Activated naive CD4-positive, alpha-beta T cell treated with Interleukin-2 at 50 U/mL for 16 hours (primary cell): ENCODE measurements around the gene TOM1L2.

Experiments
- DNase-seq: peaks from one replicate; pipeline ENCODE4 v3.0.0-alpha.2; 2020

The TOM1L2 gene

GRCh38 chr17:17868641-17869522 lies 103.3 kb downstream of the TOM1L2 start:
- no peak for DNase-seq

- no peak for DNase-seq
Measured at GRCh38 chr17:17866897-17867296, 105.3 kb downstream of the TOM1L2 start.

- no peak for DNase-seq
Measured at GRCh38 chr17:17866425-17866824, 105.8 kb downstream of the TOM1L2 start.

DNA sequence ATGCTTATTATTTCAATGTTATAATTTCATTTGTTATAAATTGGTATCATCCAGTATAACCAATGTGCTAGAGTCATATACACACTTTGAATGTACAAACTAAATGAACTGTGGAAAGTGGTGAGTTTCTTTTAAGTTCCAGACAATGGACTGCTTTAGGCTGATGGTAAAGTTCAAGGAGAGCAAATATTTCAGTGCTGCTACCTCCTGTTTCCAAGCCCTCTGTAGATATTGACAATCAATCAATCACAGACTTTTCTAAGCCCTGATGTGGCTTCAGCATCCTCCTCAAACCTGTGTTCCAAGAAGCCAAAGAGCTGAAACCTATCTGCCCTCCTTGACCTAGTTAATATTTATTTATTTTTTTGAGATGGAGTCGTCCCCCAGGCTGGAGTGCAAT lies 107.2 kb downstream of the TOM1L2 start:
- DNase-seq, result no peak

GRCh38 chr17:17860766-17861107 lies 111.5 kb downstream of the TOM1L2 start:
- no peak for DNase-seq

DNA sequence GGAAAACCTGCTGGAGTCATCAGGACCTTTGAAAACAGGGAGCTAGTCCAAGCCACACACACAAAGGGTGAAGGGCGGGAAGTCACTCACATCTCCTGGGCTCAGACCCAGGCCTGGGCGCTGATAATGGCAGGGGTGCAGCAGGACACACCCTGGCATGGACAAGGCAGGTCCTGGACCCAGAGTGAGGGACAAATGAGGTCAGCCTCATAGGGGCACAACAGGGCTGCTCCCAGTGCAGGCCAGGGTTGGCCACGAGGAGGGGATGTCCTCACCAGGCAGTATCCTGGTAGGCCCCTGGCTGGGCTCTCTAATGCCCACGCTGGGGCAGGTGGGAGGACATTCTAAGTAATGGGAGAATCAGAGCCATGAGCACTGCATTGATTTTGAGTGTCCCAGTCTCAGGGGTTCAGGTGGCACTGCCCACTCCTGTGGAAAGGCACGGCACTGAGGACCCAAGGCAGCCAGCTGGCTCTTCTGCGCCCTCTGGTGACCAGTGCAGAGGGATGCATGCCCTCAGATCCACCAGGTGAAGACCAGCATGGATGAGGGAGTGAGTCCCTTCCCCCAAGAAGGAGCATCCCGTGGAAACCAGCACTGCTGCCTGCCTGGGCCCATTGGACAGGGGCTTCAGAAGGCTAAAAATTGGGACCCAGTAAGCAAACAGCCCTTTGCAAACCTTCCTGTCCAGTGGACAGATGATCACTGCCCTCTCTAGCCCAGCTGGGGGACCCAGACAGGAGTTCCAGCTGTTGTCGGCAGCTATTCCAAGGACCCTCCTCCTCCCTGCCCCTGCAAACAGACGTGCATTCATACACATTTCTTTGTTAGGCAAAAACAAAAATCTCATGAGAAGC lies 112.1 kb downstream of the TOM1L2 start:
- peak; percentile 70 for DNase-seq

- no peak for DNase-seq
Measured at GRCh38 chr17:17857496-17857895, 114.7 kb downstream of the TOM1L2 start.

DNA sequence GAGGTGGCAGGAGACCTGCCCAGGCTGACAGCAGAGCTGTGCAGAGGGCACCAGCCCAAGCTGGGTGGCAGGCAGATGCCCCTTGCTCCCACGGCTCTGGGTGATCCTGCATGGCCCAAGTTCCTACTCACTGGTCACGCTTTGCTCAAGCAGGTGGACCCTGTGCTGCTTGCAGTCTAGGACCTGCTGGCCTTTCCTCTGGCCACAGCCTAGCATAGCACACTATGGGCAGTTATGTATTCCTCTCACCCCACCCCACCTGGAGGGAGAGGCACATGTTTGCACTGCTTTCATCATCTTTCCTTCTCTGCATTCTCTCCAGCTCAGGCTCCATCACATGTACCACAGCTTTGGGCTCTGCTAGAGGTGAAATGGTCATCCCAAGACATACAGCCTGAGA lies 115.8 kb downstream of the TOM1L2 start:
- no peak for DNase-seq

DNA sequence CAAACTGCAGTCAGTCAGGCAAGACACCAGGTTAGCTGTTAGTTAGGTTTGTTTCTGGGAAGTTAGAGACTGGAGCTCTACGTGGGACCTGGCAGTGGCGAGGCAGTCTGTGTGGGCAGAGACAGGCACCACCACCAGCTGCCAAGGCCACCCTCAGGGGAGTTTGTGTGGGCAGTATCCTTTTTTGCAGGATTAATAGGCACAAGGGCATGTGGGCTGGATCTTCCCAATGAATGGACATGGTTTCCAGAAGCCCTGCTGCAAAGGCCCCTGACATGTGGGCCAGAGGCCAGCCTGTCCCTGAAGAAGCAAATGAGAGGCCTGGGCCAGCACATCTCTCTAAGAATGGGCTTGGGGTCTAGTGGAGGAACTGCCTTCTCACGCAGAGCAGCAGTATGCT lies 116.2 kb downstream of the TOM1L2 start:
- DNase-seq, result no peak

DNA sequence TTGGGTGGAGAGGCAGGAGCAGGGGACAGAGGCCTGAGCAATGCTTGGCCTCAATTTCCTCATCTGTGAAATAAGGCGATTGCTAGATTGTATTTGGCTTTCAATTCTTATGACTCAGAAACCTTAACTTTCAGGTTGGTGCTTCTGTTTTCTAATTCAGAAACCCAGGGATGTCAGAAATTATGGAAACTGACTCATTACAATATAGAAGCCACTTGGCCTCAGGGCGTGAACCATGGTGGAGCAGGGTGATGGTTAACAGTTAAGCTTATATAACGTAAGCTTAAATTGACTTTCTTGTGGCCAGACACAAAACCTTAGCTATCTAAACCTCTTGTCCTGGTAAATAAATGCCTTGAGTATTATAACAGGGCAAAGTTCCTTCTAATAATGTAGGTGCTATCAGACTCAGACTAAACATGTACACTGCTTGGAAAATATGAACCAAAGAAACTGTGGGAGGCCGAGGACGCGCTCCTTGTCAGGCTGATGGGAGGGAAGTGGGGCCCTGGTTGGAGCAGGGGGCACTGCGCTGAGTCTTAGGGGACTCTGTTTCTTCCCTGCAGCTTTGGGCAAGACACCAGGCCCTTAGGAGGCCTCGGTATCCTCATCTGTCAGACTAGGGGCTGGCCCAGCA lies 118.3 kb downstream of the TOM1L2 start:
- DNase-seq, result peak; percentile 56

- no peak for DNase-seq
Measured at GRCh38 chr17:17852930-17853329, 119.3 kb downstream of the TOM1L2 start.

DNA sequence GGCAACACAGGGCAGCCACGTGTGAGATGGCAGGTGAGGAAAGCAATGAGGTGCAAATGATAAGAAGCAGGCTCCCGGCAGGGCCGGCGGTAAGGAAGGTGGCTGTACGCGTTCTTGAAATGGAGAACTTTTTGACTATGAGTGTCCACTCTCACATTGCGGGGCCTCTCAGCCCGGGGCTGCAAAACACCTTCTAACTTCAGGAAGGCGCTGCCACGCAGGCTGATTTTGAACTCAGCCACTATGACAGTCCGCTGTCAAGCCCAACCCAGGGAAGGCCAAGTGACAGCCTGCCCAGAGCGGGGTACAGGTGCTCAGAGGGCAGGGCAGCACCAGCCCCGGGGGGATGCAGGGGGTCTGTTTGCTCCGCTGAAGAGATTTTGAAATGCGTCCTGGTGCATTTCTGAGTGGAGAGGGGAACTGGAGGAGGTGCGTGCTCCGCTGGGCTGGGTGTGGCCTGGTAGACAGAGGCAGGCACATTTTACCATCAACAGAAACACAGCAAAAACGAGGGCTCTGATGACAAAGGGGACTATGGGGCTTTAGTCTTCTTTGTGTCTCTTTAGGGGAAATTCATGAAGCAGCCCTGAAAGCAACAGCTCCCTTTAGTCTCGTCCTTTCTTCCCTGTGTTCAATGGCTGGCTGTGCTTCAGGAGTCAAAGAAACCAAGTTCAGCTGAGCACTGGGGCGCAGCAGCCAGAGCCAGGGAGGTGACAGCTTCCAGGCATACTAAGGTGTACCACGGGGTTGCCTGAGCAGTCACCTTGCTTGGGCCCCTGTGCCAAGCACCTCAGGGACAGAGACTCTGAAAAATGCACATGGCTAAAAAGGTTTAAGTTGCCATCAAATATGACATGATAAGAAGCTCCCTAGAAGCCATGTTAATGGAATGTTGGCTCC lies 120.8 kb downstream of the TOM1L2 start:
- no peak for DNase-seq

DNA sequence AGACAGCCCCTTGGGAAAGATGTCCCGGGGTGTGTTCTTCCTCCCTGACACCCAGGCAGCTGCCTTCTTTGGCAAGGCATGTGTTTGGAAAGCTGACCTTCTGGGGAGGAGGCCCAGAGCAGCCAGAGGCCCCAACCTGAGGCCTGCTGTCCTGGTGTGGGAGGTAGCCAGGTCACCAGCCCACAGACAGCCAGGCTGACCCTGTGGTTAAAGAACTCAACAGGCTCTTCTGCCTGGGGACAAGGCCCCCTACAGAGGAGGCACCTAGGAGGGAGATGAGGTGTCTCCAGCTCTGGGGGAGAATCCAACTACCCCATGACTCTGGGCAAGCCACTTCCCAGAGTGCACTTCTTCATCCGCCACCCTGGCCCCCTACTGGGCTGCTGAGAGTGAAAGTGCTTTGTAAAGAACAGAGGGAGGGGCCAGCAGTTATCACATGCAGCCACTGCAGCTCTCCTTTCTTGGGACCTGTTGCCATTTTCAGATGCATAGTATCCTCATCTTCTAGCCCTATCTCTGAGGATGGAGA lies 122.3 kb downstream of the TOM1L2 start:
- peak; percentile 61 for DNase-seq

- peak; percentile 88 for DNase-seq
Measured at GRCh38 chr17:17849147-17849820, 122.9 kb downstream of the TOM1L2 start.

DNA sequence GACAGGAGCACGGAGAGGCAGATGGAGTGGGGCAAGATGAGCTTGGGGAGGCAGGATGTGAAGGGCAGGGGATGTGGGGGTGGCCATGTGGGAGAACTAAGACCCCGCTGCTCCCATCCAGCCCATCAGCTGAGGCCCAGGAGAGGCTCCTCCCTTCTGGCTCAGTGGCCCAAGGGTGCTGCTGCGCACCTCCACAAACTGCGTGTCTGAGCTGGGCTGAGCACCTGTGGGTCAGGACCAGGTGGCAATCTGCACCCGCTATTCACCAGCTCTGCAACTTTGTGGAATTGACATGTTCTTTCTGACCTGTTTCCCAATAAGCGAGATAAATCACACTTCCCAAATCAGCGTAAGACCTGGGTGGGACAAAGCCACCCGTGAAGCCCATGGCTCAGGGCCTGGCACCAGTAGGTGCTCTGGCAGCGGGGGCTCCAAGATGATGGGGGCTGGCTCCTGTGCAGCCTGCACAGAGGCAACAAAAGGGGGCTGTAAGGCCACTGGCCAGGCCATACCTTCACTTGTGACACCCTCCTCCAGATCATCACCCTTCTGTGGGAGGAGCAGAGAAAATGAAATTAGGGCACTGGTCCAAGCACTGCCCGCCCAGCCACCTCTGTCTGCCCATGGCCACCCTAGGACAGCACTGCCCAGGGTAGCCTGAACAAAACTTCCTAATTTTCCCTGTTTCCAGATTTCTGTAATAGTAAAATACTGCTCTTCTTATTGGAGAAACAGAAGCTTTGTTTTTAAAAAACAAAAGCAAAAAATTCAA lies 123.7 kb downstream of the TOM1L2 start:
- DNase-seq, result no peak

GRCh38 chr17:17847726-17848125 lies 124.5 kb downstream of the TOM1L2 start:
- no peak for DNase-seq

- DNase-seq, result no peak
Measured at GRCh38 chr17:17847118-17847689, 125.0 kb downstream of the TOM1L2 start.

- DNase-seq, result no peak
Measured at GRCh38 chr17:17846645-17847044, 125.6 kb downstream of the TOM1L2 start.

- no peak for DNase-seq
Measured at GRCh38 chr17:17846003-17846402, 126.2 kb downstream of the TOM1L2 start.

GRCh38 chr17:17845046-17845775 lies 127.0 kb downstream of the TOM1L2 start:
- DNase-seq, result no peak
